Vagina (tissue), 2 donors: ENCODE measurements around the gene KLLN. TPM values are rescaled to one million over a fixed set of nuclear protein-coding genes. Genes with fewer than 3 reads are reported as not detected.
A peak's percentile ranks its signal among the peaks of the same experiment; 100 is the strongest.
"Not testable (repeated sequence)": the region's sequence is repeated elsewhere in the genome, so short reads cannot be mapped to it uniquely, and the experiment has no call there.

ENCODE experiments used
- DNase-seq, 2 donors: peaks; one replicate each; pipeline ENCODE4 v3.0.0-alpha.2; 2017; ENCODE audit errors: extremely low spot score in 2 of 2
- H3K27ac ChIP-seq: fragments of 200-600 bp; sonication (generic); one replicate; pipeline ENCODE4 v1.5.1; 2019
- H3K27me3 ChIP-seq: fragments of 200-600 bp; sonication (generic); one replicate; pipeline ENCODE4 v1.5.1; 2019
- H3K36me3 ChIP-seq, 2 donors: fragments of 200-600 bp; sonication (generic); one replicate each; pipeline ENCODE4 v1.5.1; 2017 to 2019
- H3K4me1 ChIP-seq: fragments of 200-600 bp; sonication (generic); one replicate; pipeline ENCODE4 v1.5.1; 2019
- H3K4me3 ChIP-seq, 2 donors: fragments of 200-600 bp; sonication (generic); 1 replicate in 1 of 2; 2 replicates in 1 of 2; pipeline ENCODE4 v1.5.1; 2016 to 2019
- H3K9me3 ChIP-seq: fragments of 200-600 bp; sonication (generic); one replicate; pipeline ENCODE4 v1.5.1; 2019
- CTCF ChIP-seq, 3 experiments: fragments of 450-650 bp in 2 of 3; fragments of 200-600 bp in 1 of 3; sonication (generic) in 1 of 3; IDR thresholded peaks; one replicate each; pipeline ENCODE4 v1.5.1; 2017 to 2019; ENCODE audit warnings: antibody characterized with exemption in 3 of 3, mild to moderate bottlenecking in 2 of 3, moderate library complexity in 2 of 3
- POLR2A ChIP-seq, 2 donors: fragments of 450-650 bp; IDR thresholded peaks; one replicate each; pipeline ENCODE4 v1.6.1; 2017; ENCODE audit warnings: antibody characterized with exemption in 2 of 2, mild to moderate bottlenecking in 2 of 2, moderate library complexity in 2 of 2
- POLR2AphosphoS5 ChIP-seq, 2 donors: sonication (generic); formaldehyde crosslinking; IDR thresholded peaks; one replicate each; pipeline ENCODE4 v1.9.0; 2017; ENCODE audit warnings: antibody characterized with exemption in 2 of 2, mild to moderate bottlenecking in 2 of 2, low read depth in 1 of 2; ENCODE audit not compliant: insufficient read depth in 1 of 2
- intact Hi-C: fragments of 100-400 bp; cut with DNase I; formaldehyde crosslinking; loops from one replicate; pipeline ENCODE4 v1.15.1; 2023
- total RNA-seq: library from RNA; depleted of rRNA; stranded (reverse); fragments of >200 nt; gene quantifications from one replicate; pipeline ENCODE4 v1.2.3, GENCODE V29; 2016

KLLN gene
- total RNA-seq, 1 donor from 2014 or later = 0.25 TPM

- Histone ChIP-seq H3K27me3 (no peaks in the 10 kb centered on the region), H3K4me3 (peak overlapping the region; percentile 81 to 88), H3K36me3 (no peaks in the 10 kb centered on the region), H3K9me3 (no peaks in the 10 kb centered on the region), H3K27ac (peak overlapping the region; percentile 99), H3K4me1 (peaks cover 41% of the 10 kb centered on the region)
- TF ChIP-seq POLR2AphosphoS5 (IDR thresholded peaks at IDR 0.05; ENCODE audit: insufficient read depth in 1 of 2, low read depth in 1 of 2) (no peak), POLR2A (IDR thresholded peaks at IDR 0.05) (no peak), CTCF (IDR thresholded peaks at IDR 0.05) (no peak)
- DNase-seq = no peak
- intact Hi-C loops = loop anchor here (10.0 kb wide), 1 partner anchor 689 kb away; no protein-coding TSS in a partner anchor
Measured at GRCh38 chr10:87865241-87865881, 2.0 kb upstream of the KLLN start.

- no peak for TF ChIP-seq POLR2AphosphoS5 (IDR thresholded peaks at IDR 0.05; ENCODE audit: insufficient read depth in 1 of 2, low read depth in 1 of 2)
- no peak for TF ChIP-seq CTCF (IDR thresholded peaks at IDR 0.05)
- no peak for TF ChIP-seq POLR2A (IDR thresholded peaks at IDR 0.05)
- intact Hi-C loops = loop anchor here (10.0 kb wide), 1 partner anchor 690 kb away; no protein-coding TSS in a partner anchor
- Histone ChIP-seq H3K27me3 (no peaks in the 10 kb centered on the region), H3K4me1 (peaks cover 45% of the 10 kb centered on the region), H3K9me3 (no peaks in the 10 kb centered on the region), H3K27ac (peak overlapping the region; percentile 99), H3K4me3 (peak overlapping the region; percentile 81 to 88), H3K36me3 (no peaks in the 10 kb centered on the region)
- no peak for DNase-seq
Measured at GRCh38 chr10:87864496-87865059, 1.2 kb upstream of the KLLN start.

GRCh38 chr10:87863951-87864495 lies 690 bp upstream of the KLLN start:
- DNase-seq, H3K27me3 ChIP-seq, H3K9me3 ChIP-seq, H3K36me3 ChIP-seq: not testable (repeated sequence)
- peak in 1 of 2 donors; percentile 25 for TF ChIP-seq POLR2AphosphoS5 (IDR thresholded peaks at IDR 0.05; ENCODE audit: insufficient read depth in 1 of 2, low read depth in 1 of 2)
- H3K4me3 ChIP-seq = peak overlapping the region; percentile 81 to 88
- peak overlapping the region; percentile 99 for H3K27ac ChIP-seq
- peaks cover 41% of the 10 kb centered on the region for H3K4me1 ChIP-seq
- intact Hi-C loops = loop anchor here (2.0 to 10.0 kb wide), 2 partner anchors 525 to 691 kb away; no protein-coding TSS in a partner anchor

GRCh38 chr10:87862679-87863052 lies 667 bp downstream of the KLLN start:
- peaks cover 28% of the 10 kb centered on the region for H3K4me1 ChIP-seq
- peak in 1 of 2 donors; percentile 93 for DNase-seq
- intact Hi-C loops = loop anchor here (2.0 to 10.0 kb wide), 2 partner anchors 526 to 692 kb away; no protein-coding TSS in a partner anchor
- H3K4me3 ChIP-seq = peak overlapping the region; percentile 81 to 88
- H3K9me3 ChIP-seq = no peaks in the 10 kb centered on the region
- H3K27ac ChIP-seq = peak overlapping the region; percentile 99
- H3K27me3 ChIP-seq = no peaks in the 10 kb centered on the region
- no peaks in the 10 kb centered on the region for H3K36me3 ChIP-seq
- TF ChIP-seq CTCF (IDR thresholded peaks at IDR 0.05) (no peak), POLR2AphosphoS5 (IDR thresholded peaks at IDR 0.05; ENCODE audit: insufficient read depth in 1 of 2, low read depth in 1 of 2) (no peak), POLR2A (IDR thresholded peaks at IDR 0.05) (no peak)

- Histone ChIP-seq H3K9me3 (no peaks in the 10 kb centered on the region), H3K4me3 (peak overlapping the region; percentile 81 to 88), H3K36me3 (no peaks in the 10 kb centered on the region), H3K27ac (peak overlapping the region; percentile 99), H3K4me1 (peaks cover 22% of the 10 kb centered on the region), H3K27me3 (no peaks in the 10 kb centered on the region)
- no peak for TF ChIP-seq CTCF (IDR thresholded peaks at IDR 0.05)
- TF ChIP-seq POLR2AphosphoS5 (IDR thresholded peaks at IDR 0.05; ENCODE audit: insufficient read depth in 1 of 2, low read depth in 1 of 2) = peak; percentile 91 to 95
- TF ChIP-seq POLR2A (IDR thresholded peaks at IDR 0.05) = peak in 1 of 2 donors; percentile 65
- intact Hi-C loops = loop anchor here (2.0 to 10.0 kb wide), 2 partner anchors 527 to 693 kb away; no protein-coding TSS in a partner anchor
- DNase-seq = peak in 1 of 2 donors; percentile 98
Measured at GRCh38 chr10:87861953-87862678, 1.2 kb downstream of the KLLN start.
